Choroid plexus epithelial cell (primary cell): ENCODE data around the gene ENKUR.

ENCODE experiments used
- DNase-seq: peaks from one replicate; pipeline ENCODE4 v3.0.0-alpha.2; 2010; ENCODE audit warnings: low read depth
- H3K4me3 ChIP-seq: 2 replicates; pipeline ENCODE4 v1.5.1; 2011; ENCODE audit warnings: low read depth, mild to moderate bottlenecking, control low read depth, low read length, moderate library complexity
- CTCF ChIP-seq: conservative IDR thresholded peaks from 2 replicates; pipeline ENCODE4 v1.5.1; 2011; ENCODE audit warnings: low read depth, mild to moderate bottlenecking, control low read depth, inconsistent platforms, low read length, moderate library complexity

The ENKUR gene

GRCh38 chr10:25047088-25047487, 31.1 kb upstream of the ENKUR start:
- no peak for TF ChIP-seq CTCF
- no peak overlapping the region for H3K4me3 ChIP-seq
- no peak for DNase-seq

- no peak overlapping the region for H3K4me3 ChIP-seq
- TF ChIP-seq CTCF, result no peak
- DNase-seq, result no peak
Observed at GRCh38 chr10:25046641-25047040, 30.7 kb upstream of the ENKUR start.

GRCh38 chr10:25039531-25039930, 23.6 kb upstream of the ENKUR start:
- H3K4me3 ChIP-seq, result no peak overlapping the region
- TF ChIP-seq CTCF, result no peak
- no peak for DNase-seq

- H3K4me3 ChIP-seq, result no peak overlapping the region
- DNase-seq, result no peak
- TF ChIP-seq CTCF, result no peak
Observed at GRCh38 chr10:25038325-25038724, 22.4 kb upstream of the ENKUR start.

GRCh38 chr10:25036381-25036780, 20.4 kb upstream of the ENKUR start:
- no peak for DNase-seq
- H3K4me3 ChIP-seq, result no peak overlapping the region
- TF ChIP-seq CTCF, result no peak

GRCh38 chr10:25029519-25029918, 13.6 kb upstream of the ENKUR start:
- H3K4me3 ChIP-seq, result no peak overlapping the region
- no peak for TF ChIP-seq CTCF
- DNase-seq, result no peak

GRCh38 chr10:25028711-25029110, 12.8 kb upstream of the ENKUR start:
- H3K4me3 ChIP-seq, result no peak overlapping the region
- DNase-seq, result no peak
- TF ChIP-seq CTCF, result no peak
